Keratinocyte (primary cell): ENCODE data around the gene SNAPC1. TPM values are rescaled to one million over a fixed set of nuclear protein-coding genes. Genes with fewer than 3 reads are reported as not detected.

Source experiments
- DNase-seq: peaks from one replicate; pipeline ENCODE4 v3.0.0-alpha.2; 2011; ENCODE audit warnings: low read depth, missing footprints, low spot score
- FAIRE-seq: peaks from 2 replicates; lab custom pipeline; 2011; peaks lifted over from hg19 to GRCh38; lab: Jason Lieb, UNC
- H2AFZ ChIP-seq: 2 replicates; pipeline ENCODE4 v1.6.0; 2012; ENCODE audit warnings: low read length, control low read depth, inconsistent platforms; ENCODE audit not compliant: control insufficient read depth
- H3K27ac ChIP-seq: 2 replicates; pipeline ENCODE4 v1.5.1; 2011; ENCODE audit warnings: low read length; ENCODE audit not compliant: control insufficient read depth, insufficient read depth
- H3K27me3 ChIP-seq: 3 replicates; pipeline ENCODE4 v1.6.0; 2011; ENCODE audit warnings: low read length; ENCODE audit not compliant: control insufficient read depth, insufficient read depth; ENCODE audit errors: extremely low read depth
- H3K36me3 ChIP-seq, 2 experiments: 2 replicates in 1 of 2; 3 replicates in 1 of 2; pipeline ENCODE4 v1.5.1; 2011; ENCODE audit warnings: low read length in 2 of 2, mild to moderate bottlenecking in 1 of 2; ENCODE audit not compliant: control insufficient read depth in 2 of 2, insufficient read depth in 2 of 2; ENCODE audit errors: extremely low read depth in 1 of 2
- H3K4me1 ChIP-seq: 3 replicates; pipeline ENCODE4 v1.5.1; 2011; ENCODE audit warnings: low read length; ENCODE audit not compliant: control insufficient read depth, insufficient read depth; ENCODE audit errors: extremely low read depth
- H3K4me2 ChIP-seq: 3 replicates; pipeline ENCODE4 v1.6.0; 2011; ENCODE audit warnings: low read depth, low read length; ENCODE audit not compliant: control insufficient read depth, insufficient read depth; ENCODE audit errors: extremely low read depth
- H3K4me3 ChIP-seq, 3 experiments: fragments of 200-600 bp in 1 of 3; sonication (generic) in 1 of 3; 2 replicates in 2 of 3; 3 replicates in 1 of 3; pipeline ENCODE4 v1.5.1; 2011 to 2016; ENCODE audit warnings: low read length in 3 of 3, mild to moderate bottlenecking in 3 of 3, control low read depth in 2 of 3, inconsistent platforms in 1 of 3, low read depth in 1 of 3, mixed read lengths in 1 of 3, mixed run types in 1 of 3, moderate library complexity in 1 of 3; ENCODE audit not compliant: control insufficient read depth in 2 of 3, insufficient read depth in 2 of 3; ENCODE audit errors: extremely low read depth in 1 of 3
- H3K79me2 ChIP-seq: 2 replicates; pipeline ENCODE4 v1.6.0; 2012; ENCODE audit warnings: low read length; ENCODE audit not compliant: control insufficient read depth, insufficient read depth
- H3K9ac ChIP-seq: 3 replicates; pipeline ENCODE4 v1.6.0; 2011; ENCODE audit warnings: low read length; ENCODE audit not compliant: control insufficient read depth, insufficient read depth; ENCODE audit errors: extremely low read depth
- H3K9me1 ChIP-seq: 3 replicates; pipeline ENCODE4 v1.6.0; 2011; ENCODE audit warnings: low read length; ENCODE audit not compliant: control insufficient read depth, insufficient read depth; ENCODE audit errors: extremely low read depth
- H3K9me3 ChIP-seq: 2 replicates; pipeline ENCODE4 v1.5.1; 2012; ENCODE audit warnings: low read depth, low read length; ENCODE audit not compliant: control insufficient read depth
- H4K20me1 ChIP-seq: 3 replicates; pipeline ENCODE4 v1.6.0; 2011; ENCODE audit warnings: low read length; ENCODE audit not compliant: control insufficient read depth, insufficient read depth; ENCODE audit errors: extremely low read depth
- CTCF ChIP-seq, 3 experiments: IDR thresholded peaks in 1 of 3; conservative IDR thresholded peaks in 1 of 3; optimal IDR thresholded peaks in 1 of 3; 2 replicates in 2 of 3; 3 replicates in 1 of 3; pipeline versions ENCODE3 to v1.5.1; 2011; ENCODE audit warnings: low read length in 3 of 3, mild to moderate bottlenecking in 3 of 3, moderate library complexity in 2 of 3, control low read depth in 1 of 3, inconsistent platforms in 1 of 3; ENCODE audit not compliant: insufficient read depth in 2 of 3; ENCODE audit errors: extremely low read depth in 1 of 3
- EZH2 ChIP-seq: IDR thresholded peaks from one replicate; pipeline ENCODE4 v1.6.1; 2012; ENCODE audit warnings: inconsistent platforms, mild to moderate bottlenecking, low read length, moderate library complexity
- dilution Hi-C: fragments of 300-500 bp; cut with MboI; formaldehyde crosslinking; loops from one replicate; pipeline ENCODE4 v1.7.0; 2020; ENCODE audit warnings: low sequenced_read_pairs; ENCODE audit not compliant: extremely low pct_ligation_motif_present
- polyA minus RNA-seq, 3 experiments: library from RNA; depleted of rRNA, polyadenylated mRNA; stranded (reverse); fragments of >200 nt; gene quantifications; 1 replicate in 1 of 3; 2 replicates in 1 of 3; 3 replicates in 1 of 3; pipeline ENCODE4 v1.2.3, GENCODE V29; 2011
- polyA plus RNA-seq, 5 experiments: library from polyadenylated mRNA; depleted of rRNA in 3 of 5; stranded (reverse) in 3 of 5; stranded (forward) in 1 of 5; unstranded in 1 of 5; fragments of >200 nt; gene quantifications; 1 replicate in 1 of 5; 2 replicates in 3 of 5; 3 replicates in 1 of 5; pipeline versions ENCODE4 v1.2.1 to v1.2.3, GENCODE V29; 2011 to 2012; ENCODE audit warnings: missing spikeins in 2 of 5, low read depth in 1 of 5, low replicate concordance in 1 of 5

Gene SNAPC1
- polyA plus RNA-seq (11.1 to 17.7 TPM (median 11.8 TPM) in 3 replicates), polyA minus RNA-seq (0.33 to 3.9 TPM (median 2.9 TPM) in 3 replicates)
- polyA plus RNA-seq (2011; ENCODE audit: low read depth) = 18.6 TPM
- polyA plus RNA-seq (2011; cell fraction: cytosol; rRNA removed) = 8.3 and 9.7 TPM in 2 replicates
- 14.7 and 23.1 TPM in 2 replicates for polyA plus RNA-seq (2011; cell fraction: nucleus; rRNA removed)
- 10.6 and 13.4 TPM in 2 replicates for polyA plus RNA-seq (2012; ENCODE audit: low replicate concordance)
- 7.9 TPM for polyA minus RNA-seq (2011; cell fraction: cytosol; rRNA and poly(A)+ RNA removed)
- polyA minus RNA-seq (2011; cell fraction: nucleus; rRNA and poly(A)+ RNA removed) = 7.3 and 11.2 TPM in 2 replicates

GRCh38 chr14:61761959-61762786, at the start of gene SNAPC1:
TSS of gene SNAPC1 (plus strand) at chr14:61762420. CDS start at chr14:61762461, 41 bp downstream.
- Histone ChIP-seq H3K9me1 (no peaks in the 10 kb centered on the region), H3K36me3 (no peaks in the 10 kb centered on the region), H3K27me3 (no peaks in the 10 kb centered on the region), H3K79me2 (peaks cover 43% of the 10 kb centered on the region), H3K4me1 (peaks cover 18% of the 10 kb centered on the region), H3K27ac (peak within 1 kb of the TSS; percentile 86), H2AFZ (peak within 1 kb of the TSS; percentile 96), H3K4me2 (peak within 1 kb of the TSS; percentile 95), H4K20me1 (no peaks in the 10 kb centered on the region), H3K9me3 (no peaks in the 10 kb centered on the region), H3K4me3 (peak within 1 kb of the TSS; percentile 72 to 96 (median 87)), H3K9ac (peak within 1 kb of the TSS; percentile 91)
- FAIRE-seq = peak; percentile 85
- TF ChIP-seq EZH2 = no peak
- no peak for TF ChIP-seq CTCF (optimal IDR thresholded peaks at IDR 0.05 in 1 of 3, IDR thresholded peaks at IDR 0.05 in 1 of 3, conservative IDR thresholded peaks at IDR 0.05 in 1 of 3; ENCODE audit: extremely low read depth in 1 of 3, insufficient read depth in 2 of 3, low read length in 3 of 3)
- peak; percentile 87 for DNase-seq
- dilution Hi-C loops = no loop called here

DNA sequence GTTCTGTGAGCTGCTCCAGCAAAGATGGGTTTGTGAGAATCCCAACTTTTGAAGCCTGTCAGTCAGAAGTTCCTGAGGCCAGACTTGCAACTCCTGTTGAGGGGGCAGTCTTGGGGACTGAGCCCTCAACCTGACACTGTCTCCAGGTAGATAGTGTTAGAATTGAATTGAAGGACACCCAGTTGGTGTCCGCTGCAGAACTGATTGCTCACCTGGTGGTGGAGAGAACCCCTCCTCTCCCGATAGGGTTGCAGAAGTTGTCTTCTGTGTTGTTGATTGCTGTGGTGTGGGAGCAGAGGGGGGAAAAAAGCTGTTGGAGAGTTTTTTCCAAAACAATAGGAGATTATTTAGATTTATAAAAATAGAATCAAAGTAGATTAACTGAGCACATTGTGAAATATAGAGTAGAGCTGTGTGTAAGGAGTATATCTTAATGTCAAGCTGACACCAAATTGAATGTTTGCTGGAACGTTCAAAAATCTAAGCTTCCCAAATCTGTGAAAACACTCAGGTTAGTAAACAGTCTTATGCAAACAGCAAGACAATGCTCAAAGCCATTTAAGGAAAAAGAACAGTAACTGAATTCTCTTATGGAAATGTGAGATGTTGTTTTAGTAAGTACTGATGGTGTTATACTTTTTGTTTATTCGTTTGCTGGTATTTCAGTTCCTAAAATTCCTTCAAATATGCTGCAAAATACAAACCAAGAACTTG, 48.3 kb upstream of the SNAPC1 start:
- Histone ChIP-seq H3K9ac (no peak overlapping the region), H3K4me2 (no peak overlapping the region), H3K79me2 (peaks cover 99% of the 10 kb centered on the region), H3K4me3 (no peak overlapping the region), H2AFZ (no peak overlapping the region), H3K27me3 (no peaks in the 10 kb centered on the region), H4K20me1 (peaks cover 26% of the 10 kb centered on the region), H3K36me3 (no peaks in the 10 kb centered on the region), H3K9me1 (no peaks in the 10 kb centered on the region), H3K4me1 (peaks cover 4% of the 10 kb centered on the region), H3K9me3 (no peaks in the 10 kb centered on the region), H3K27ac (no peak overlapping the region)
- dilution Hi-C loops = no loop called here
- TF ChIP-seq EZH2 (no peak), CTCF (optimal IDR thresholded peaks at IDR 0.05 in 1 of 3, IDR thresholded peaks at IDR 0.05 in 1 of 3, conservative IDR thresholded peaks at IDR 0.05 in 1 of 3; ENCODE audit: extremely low read depth in 1 of 3, insufficient read depth in 2 of 3, low read length in 3 of 3) (no peak)
- FAIRE-seq (no peak), DNase-seq (no peak)
